Measurements from ENCODE around the gene TTLL8. TPM values are rescaled to one million over a fixed set of nuclear protein-coding genes. Genes with fewer than 3 reads are reported as not detected.
"Not testable (repeated sequence)": the region's sequence is repeated elsewhere in the genome, so short reads cannot be mapped to it uniquely, and the experiment has no call there.

The TTLL8 gene
- total RNA-seq, 1 experiment from 2014 or later = not detected

DNA sequence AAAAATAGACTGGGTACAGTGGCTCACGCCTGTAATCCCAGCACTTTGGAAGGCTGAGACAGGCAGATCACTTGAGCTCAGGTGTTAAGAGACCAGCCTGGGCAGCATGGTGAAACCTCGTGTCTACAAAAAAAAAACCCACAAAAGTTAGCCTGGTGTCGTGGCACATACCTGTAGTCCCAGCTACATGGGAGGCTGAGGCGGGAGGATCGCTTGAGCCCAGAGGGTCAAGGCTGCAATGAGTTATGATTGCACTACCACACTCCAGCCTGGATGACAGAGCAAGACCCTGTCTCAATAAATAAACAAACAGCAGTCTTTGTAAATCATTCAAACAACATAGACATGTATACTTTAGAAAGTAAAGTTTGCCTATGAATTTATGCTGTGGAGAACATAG lies 34.2 kb upstream of the TTLL8 start:
- Histone ChIP-seq H3K9ac (ENCODE audit: low read length) (no peak overlapping the region), H3K4me2 (ENCODE audit: low read depth, low read length, poor library complexity, severe bottlenecking) (no peak overlapping the region), H4K20me1 (ENCODE audit: insufficient read depth, low read depth, low read length) (no peaks in the 10 kb centered on the region), H3K9me3 (ENCODE audit: low read length) (no peaks in the 10 kb centered on the region), H3K27me3 (ENCODE audit: low read length) (no peaks in the 10 kb centered on the region), H2AFZ (ENCODE audit: low read length) (no peak overlapping the region), H3K9me2 (replicated peaks; ENCODE audit: insufficient read depth, low read length) (no peaks in the 10 kb centered on the region), H3K36me3 (ENCODE audit: insufficient read depth, low read length) (no peaks in the 10 kb centered on the region), H3K27ac (ENCODE audit: low read length) (no peak overlapping the region), H3K4me1 (ENCODE audit: low read length) (peaks cover 5% of the 10 kb centered on the region), H3K79me2 (ENCODE audit: low read length) (no peaks in the 10 kb centered on the region), H3K4me3 (ENCODE audit: low read length) (no peak overlapping the region)
- DNase-seq = no peak

DNA sequence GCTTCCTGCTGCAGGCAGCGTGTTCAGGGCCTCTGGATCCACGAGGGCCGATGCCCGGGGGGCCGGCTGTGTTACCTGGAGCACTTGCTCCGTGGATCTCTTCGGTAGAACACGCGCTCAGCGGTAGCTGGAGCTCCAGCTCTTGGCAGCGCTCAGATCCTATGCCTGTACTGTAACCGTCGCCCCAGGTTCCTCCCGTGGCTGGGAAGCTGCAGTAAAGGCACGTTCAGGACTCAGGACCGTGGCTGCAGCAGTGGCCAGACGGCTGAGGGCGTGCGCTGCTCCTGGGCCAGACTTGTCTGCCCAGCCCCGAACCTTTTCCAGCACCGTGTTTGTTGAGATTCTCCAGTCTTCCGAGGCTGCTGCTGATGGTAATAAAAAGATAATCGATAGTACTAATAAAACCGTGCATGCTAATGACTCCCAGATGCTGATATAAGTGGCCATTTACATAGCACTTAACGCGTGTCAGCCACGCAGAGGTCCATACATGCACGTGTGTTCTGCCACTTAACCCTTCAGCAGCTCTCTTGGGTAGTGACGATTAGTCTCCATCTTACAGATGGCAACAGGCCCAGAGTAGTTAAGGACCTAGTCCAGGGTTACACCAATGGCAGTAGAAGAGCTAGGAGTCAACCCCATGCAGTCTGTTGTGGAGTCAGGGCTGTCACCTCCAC lies 33.1 kb upstream of the TTLL8 start:
- no peaks in the 10 kb centered on the region for H3K79me2 ChIP-seq (ENCODE audit: low read length)
- H3K27ac ChIP-seq (ENCODE audit: low read length) = no peak overlapping the region
- DNase-seq = no peak
- H3K9ac ChIP-seq (ENCODE audit: low read length) = no peak overlapping the region
- no peaks in the 10 kb centered on the region for H3K36me3 ChIP-seq (ENCODE audit: insufficient read depth, low read length)
- H4K20me1 ChIP-seq (ENCODE audit: insufficient read depth, low read depth, low read length) = no peaks in the 10 kb centered on the region
- H3K27me3 ChIP-seq (ENCODE audit: low read length) = 0 out of 2 replicates have a peak, but pooled peaks cover 2% of the 10 kb centered on the region
- H3K4me3 ChIP-seq (ENCODE audit: low read length) = no peak overlapping the region
- no peaks in the 10 kb centered on the region for H3K9me2 ChIP-seq (replicated peaks; ENCODE audit: insufficient read depth, low read length)
- no peak overlapping the region for H3K4me2 ChIP-seq (ENCODE audit: low read depth, low read length, poor library complexity, severe bottlenecking)
- H3K4me1 ChIP-seq (ENCODE audit: low read length) = no peaks in the 10 kb centered on the region
- no peak overlapping the region for H2AFZ ChIP-seq (ENCODE audit: low read length)
- no peaks in the 10 kb centered on the region; the same call in 1 of the 2 replicates for H3K9me3 ChIP-seq (ENCODE audit: low read length)

DNA sequence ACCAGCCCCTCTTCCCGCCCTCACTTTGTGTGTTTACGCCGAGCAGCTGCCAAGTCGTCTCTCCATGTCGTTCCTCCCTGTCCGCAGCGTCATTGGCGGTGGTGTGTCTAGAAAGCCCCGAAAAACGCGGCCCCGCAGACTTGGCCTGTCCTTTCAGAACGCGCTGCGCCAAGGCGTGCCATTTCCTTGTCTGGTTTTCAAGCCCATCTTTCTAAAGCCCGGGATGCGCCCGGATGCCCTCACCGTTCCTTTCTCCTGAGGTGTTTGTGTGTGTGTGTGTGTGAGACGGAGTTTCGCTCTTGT lies 32.3 kb upstream of the TTLL8 start:
- no peak for DNase-seq

DNA sequence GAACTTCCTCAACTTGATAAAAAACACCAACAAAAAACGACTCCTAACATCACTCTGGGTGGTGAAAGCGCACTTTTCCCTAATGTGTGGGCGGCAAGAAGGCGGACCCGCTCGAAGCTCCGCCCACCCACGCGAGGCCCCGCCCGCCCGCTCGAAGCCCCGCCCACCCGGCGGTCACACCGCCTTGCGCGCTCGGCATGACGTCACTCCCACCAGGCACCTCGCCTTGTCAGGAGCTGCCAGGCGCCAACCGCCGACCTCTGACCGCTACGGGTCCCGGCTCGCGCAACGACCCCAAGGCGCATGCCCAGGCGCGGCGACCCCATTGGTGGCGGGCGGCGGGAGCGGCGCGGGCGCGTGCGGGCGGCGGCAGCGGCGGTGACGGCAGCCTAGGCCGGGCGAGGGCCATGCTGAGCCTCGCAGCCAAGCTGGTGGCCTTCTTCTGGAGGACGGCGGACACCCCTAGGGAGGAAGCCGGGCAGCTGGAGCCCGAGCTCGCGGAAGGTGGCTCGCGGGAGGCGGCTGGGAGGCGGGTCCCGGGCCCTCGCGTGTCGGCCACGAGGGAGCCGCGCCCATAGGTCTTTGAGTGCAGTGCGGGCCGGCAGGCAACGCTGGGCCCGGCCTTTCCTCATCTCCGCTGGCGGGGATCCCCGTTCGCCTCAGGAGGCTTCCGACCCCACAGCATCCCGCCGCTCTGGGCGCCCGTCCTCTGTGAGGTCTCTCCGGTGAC lies 31.7 kb upstream of the TTLL8 start, which contains the start of gene MOV10L1:
Gene MOV10L1, plus strand, starts transcription at position 325 of the 730 bp plus-strand sequence. Its CDS starts 83 bp downstream, at position 408.
- no peaks in the 10 kb centered on the region for H3K4me1 ChIP-seq (ENCODE audit: low read length)

More for the DNA sequence above, 32.3 kb upstream of the TTLL8 start:
- H3K9me3 ChIP-seq (ENCODE audit: low read length) = no peaks in the 10 kb centered on the region; the same call in 1 of the 2 replicates
- H3K4me3 ChIP-seq (ENCODE audit: low read length) = no peak overlapping the region
- H3K36me3 ChIP-seq (ENCODE audit: insufficient read depth, low read length) = no peaks in the 10 kb centered on the region
- H3K27ac ChIP-seq (ENCODE audit: low read length) = no peak overlapping the region
- no peak overlapping the region for H3K9ac ChIP-seq (ENCODE audit: low read length)
- H3K79me2 ChIP-seq (ENCODE audit: low read length) = no peaks in the 10 kb centered on the region
- H3K4me1 ChIP-seq (ENCODE audit: low read length) = no peaks in the 10 kb centered on the region
- no peaks in the 10 kb centered on the region for H3K9me2 ChIP-seq (replicated peaks; ENCODE audit: insufficient read depth, low read length)
- H3K4me2 ChIP-seq (ENCODE audit: low read depth, low read length, poor library complexity, severe bottlenecking) = no peak overlapping the region
- H2AFZ ChIP-seq (ENCODE audit: low read length) = no peak overlapping the region
- H3K27me3 ChIP-seq (ENCODE audit: low read length) = 0 out of 2 replicates have a peak, but pooled peaks cover 2% of the 10 kb centered on the region
- H4K20me1 ChIP-seq (ENCODE audit: insufficient read depth, low read depth, low read length) = no peaks in the 10 kb centered on the region

DNA sequence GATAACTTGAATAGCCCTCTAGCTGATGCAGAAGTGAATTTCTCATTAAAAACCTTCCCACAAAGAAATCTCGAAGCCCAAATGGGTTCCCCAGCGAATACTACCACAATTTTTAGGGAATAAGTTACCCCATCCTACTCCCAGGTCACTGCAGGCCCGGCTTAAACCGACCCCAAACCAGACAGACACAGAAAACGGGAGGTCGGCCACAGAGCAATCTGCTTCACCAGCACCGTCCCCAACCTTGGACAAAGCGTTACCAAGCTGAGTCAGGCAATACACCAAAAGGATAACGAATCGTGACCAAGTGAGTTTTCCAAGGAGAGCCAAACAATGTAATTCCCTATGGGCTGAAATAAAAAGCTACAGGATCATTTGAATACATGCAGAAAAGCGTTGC lies 31.1 kb upstream of the TTLL8 start:
- Histone ChIP-seq H3K27me3 (ENCODE audit: low read length) (0 out of 2 replicates have a peak, but pooled peaks cover 2% of the 10 kb centered on the region), H3K4me3 (ENCODE audit: low read length) (no peak overlapping the region), H3K9ac (ENCODE audit: low read length) (no peak overlapping the region), H3K9me3 (ENCODE audit: low read length) (no peaks in the 10 kb centered on the region; the same call in 1 of the 2 replicates), H2AFZ (ENCODE audit: low read length) (no peak overlapping the region), H4K20me1 (ENCODE audit: insufficient read depth, low read depth, low read length) (no peaks in the 10 kb centered on the region), H3K27ac (ENCODE audit: low read length) (no peak overlapping the region), H3K36me3 (ENCODE audit: insufficient read depth, low read length) (no peaks in the 10 kb centered on the region), H3K4me2 (ENCODE audit: low read depth, low read length, poor library complexity, severe bottlenecking) (no peak overlapping the region), H3K4me1 (ENCODE audit: low read length) (no peaks in the 10 kb centered on the region), H3K79me2 (ENCODE audit: low read length) (no peaks in the 10 kb centered on the region), H3K9me2 (replicated peaks; ENCODE audit: insufficient read depth, low read length) (no peaks in the 10 kb centered on the region)
- no peak for DNase-seq

More for the DNA sequence above, 31.7 kb upstream of the TTLL8 start, which contains the start of gene MOV10L1:
- Histone ChIP-seq H3K4me2 (ENCODE audit: low read depth, low read length, poor library complexity, severe bottlenecking) (no peak within 1 kb of the TSS), H3K36me3 (ENCODE audit: insufficient read depth, low read length) (no peaks in the 10 kb centered on the region), H3K27me3 (ENCODE audit: low read length) (0 out of 2 replicates have a peak, but pooled peaks cover 2% of the 10 kb centered on the region), H3K9me3 (ENCODE audit: low read length) (no peaks in the 10 kb centered on the region; the same call in 1 of the 2 replicates), H3K9ac (ENCODE audit: low read length) (no peak within 1 kb of the TSS), H2AFZ (ENCODE audit: low read length) (no peak within 1 kb of the TSS), H4K20me1 (ENCODE audit: insufficient read depth, low read depth, low read length) (no peaks in the 10 kb centered on the region), H3K4me3 (ENCODE audit: low read length) (no peak within 1 kb of the TSS), H3K9me2 (replicated peaks; ENCODE audit: insufficient read depth, low read length) (no peaks in the 10 kb centered on the region), H3K79me2 (ENCODE audit: low read length) (no peaks in the 10 kb centered on the region), H3K27ac (ENCODE audit: low read length) (no peak within 1 kb of the TSS)
- no peak for DNase-seq

DNA sequence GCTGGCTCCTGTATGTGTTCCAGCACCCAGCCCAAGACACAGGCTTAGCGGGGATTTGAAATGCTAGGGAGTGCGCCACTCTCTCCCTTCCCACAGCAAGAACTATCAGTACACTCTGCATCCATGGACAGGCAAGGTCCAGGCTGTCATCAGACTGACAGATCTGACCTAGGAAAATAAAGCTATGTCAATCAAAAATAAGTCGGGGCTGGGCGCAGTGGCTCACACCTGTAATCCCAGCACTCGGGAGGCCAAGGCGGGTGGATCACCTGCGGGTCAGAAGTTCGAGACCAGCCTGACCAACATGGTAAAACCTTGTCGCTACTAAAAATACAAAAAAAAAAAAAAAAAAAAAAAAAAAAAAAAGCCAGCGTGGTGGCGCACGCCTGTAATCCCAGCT lies 30.0 kb upstream of the TTLL8 start:
- no peak overlapping the region for H3K4me2 ChIP-seq (ENCODE audit: low read depth, low read length, poor library complexity, severe bottlenecking)

DNA sequence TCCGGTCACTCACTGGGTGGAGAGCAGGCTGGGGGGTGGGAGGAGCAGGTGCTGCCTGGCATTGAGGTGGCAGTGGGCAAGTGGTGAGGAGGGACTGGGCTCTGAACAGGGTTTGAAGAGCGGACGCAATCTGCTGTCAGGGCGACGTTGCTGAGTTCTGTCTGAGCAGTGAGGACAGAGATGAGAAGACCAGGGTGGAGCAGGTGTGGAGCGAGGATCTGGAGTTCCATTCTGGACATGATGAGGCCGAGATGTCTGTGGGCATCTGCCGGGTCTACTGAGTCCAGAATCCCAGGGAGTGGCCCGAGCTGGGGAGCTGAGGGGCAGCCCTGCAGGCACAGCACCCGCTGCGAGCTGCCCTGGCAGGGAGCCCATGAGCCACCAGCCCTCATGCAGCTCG lies 29.5 kb upstream of the TTLL8 start:
- Histone ChIP-seq H3K9me2 (replicated peaks; ENCODE audit: insufficient read depth, low read length) (no peaks in the 10 kb centered on the region), H3K27ac (ENCODE audit: low read length) (no peak overlapping the region), H3K9me3 (ENCODE audit: low read length) (no peaks in the 10 kb centered on the region; the same call in 1 of the 2 replicates), H3K79me2 (ENCODE audit: low read length) (no peaks in the 10 kb centered on the region), H3K4me3 (ENCODE audit: low read length) (no peak overlapping the region), H3K4me2 (ENCODE audit: low read depth, low read length, poor library complexity, severe bottlenecking) (no peak overlapping the region), H3K27me3 (ENCODE audit: low read length) (0 out of 2 replicates have a peak, but pooled peaks cover 2% of the 10 kb centered on the region), H3K36me3 (ENCODE audit: insufficient read depth, low read length) (no peaks in the 10 kb centered on the region), H3K4me1 (ENCODE audit: low read length) (no peaks in the 10 kb centered on the region), H3K9ac (ENCODE audit: low read length) (no peak overlapping the region), H4K20me1 (ENCODE audit: insufficient read depth, low read depth, low read length) (no peaks in the 10 kb centered on the region), H2AFZ (ENCODE audit: low read length) (no peak overlapping the region)
- no peak for DNase-seq

More for the DNA sequence above, 30.0 kb upstream of the TTLL8 start:
- Histone ChIP-seq H3K27ac (ENCODE audit: low read length) (no peak overlapping the region), H3K27me3 (ENCODE audit: low read length) (0 out of 2 replicates have a peak, but pooled peaks cover 2% of the 10 kb centered on the region), H3K79me2 (ENCODE audit: low read length) (no peaks in the 10 kb centered on the region), H3K4me1 (ENCODE audit: low read length) (no peaks in the 10 kb centered on the region), H3K36me3 (ENCODE audit: insufficient read depth, low read length) (no peaks in the 10 kb centered on the region), H3K4me3 (ENCODE audit: low read length) (no peak overlapping the region), H2AFZ (ENCODE audit: low read length) (no peak overlapping the region), H3K9ac (ENCODE audit: low read length) (no peak overlapping the region), H4K20me1 (ENCODE audit: insufficient read depth, low read depth, low read length) (no peaks in the 10 kb centered on the region), H3K9me2 (replicated peaks; ENCODE audit: insufficient read depth, low read length) (no peaks in the 10 kb centered on the region), H3K9me3 (ENCODE audit: low read length) (no peaks in the 10 kb centered on the region; the same call in 1 of the 2 replicates)
- DNase-seq = no peak

DNA sequence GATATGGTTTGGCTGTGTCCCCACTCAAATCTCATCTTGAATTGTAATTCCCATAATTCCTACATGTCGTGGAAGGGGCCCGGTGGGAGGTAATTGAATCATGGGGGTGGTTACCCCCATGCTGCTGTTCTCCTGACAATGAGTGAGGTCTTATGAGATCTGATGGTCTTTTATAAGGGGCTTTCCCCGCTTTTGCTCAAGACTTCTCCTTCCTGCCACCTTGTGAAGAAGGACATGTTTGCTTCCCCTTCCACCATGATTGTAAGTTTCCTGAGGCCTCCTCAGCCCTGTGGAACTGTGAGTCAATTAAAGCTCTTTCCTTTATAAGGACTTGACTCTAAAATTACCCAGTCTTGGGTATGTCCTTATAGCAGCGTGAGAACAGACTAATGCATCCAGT lies 28.9 kb upstream of the TTLL8 start:
- not testable (repeated sequence) for DNase-seq; H3K4me1 ChIP-seq (ENCODE audit: low read length); H3K4me3 ChIP-seq (ENCODE audit: low read length); H3K9ac ChIP-seq (ENCODE audit: low read length); H3K79me2 ChIP-seq (ENCODE audit: low read length); H3K4me2 ChIP-seq (ENCODE audit: low read depth, low read length, poor library complexity, severe bottlenecking); H4K20me1 ChIP-seq (ENCODE audit: insufficient read depth, low read depth, low read length); H3K36me3 ChIP-seq (ENCODE audit: insufficient read depth, low read length); H2AFZ ChIP-seq (ENCODE audit: low read length); H3K27me3 ChIP-seq (ENCODE audit: low read length); H3K9me3 ChIP-seq (ENCODE audit: low read length); H3K9me2 ChIP-seq (replicated peaks; ENCODE audit: insufficient read depth, low read length); H3K27ac ChIP-seq (ENCODE audit: low read length)

Measured in Karpas-422 (cell line).